ENCODE measurements around the gene CNTFR.

- TF ChIP-seq RAD21 (IDR thresholded peaks at IDR 0.05; ENCODE audit: low read depth) = peak; percentile 57
- TF ChIP-seq MAX (IDR thresholded peaks at IDR 0.05) = no peak
- no peak for TF ChIP-seq YY1 (IDR thresholded peaks at IDR 0.05; ENCODE audit: low read depth)
Measured at GRCh38 chr9:34562135-34562745, 27.3 kb downstream of the CNTFR start.

Measured in Ishikawa (cell line).